ENCODE data around the gene PSMC5.
"Not testable (repeated sequence)": the region's sequence is repeated elsewhere in the genome, so short reads cannot be mapped to it uniquely, and the experiment has no call there.

Gene PSMC5

DNA sequence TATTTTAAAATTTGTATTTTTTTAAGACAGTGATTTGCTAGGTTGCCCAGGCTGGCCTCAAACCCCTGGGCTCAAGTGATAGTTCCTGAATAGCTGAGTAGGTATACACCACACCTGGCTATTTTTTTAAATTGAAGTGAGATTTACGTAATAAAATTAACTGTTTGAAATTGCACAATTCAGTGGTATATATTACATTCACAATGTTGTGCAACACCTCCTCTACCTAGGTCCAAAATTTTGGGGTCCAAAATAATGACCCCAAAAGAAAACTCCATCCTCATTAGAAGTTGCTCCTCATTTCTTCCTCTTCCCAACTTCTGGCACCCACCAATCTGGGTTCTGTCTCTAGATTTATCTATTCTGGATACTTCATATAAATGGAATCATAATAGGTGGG is 18.3 kb downstream of the PSMC5 start:
- DNase-seq (ENCODE audit: insufficient read length, low spot score) (no peak), FAIRE-seq (no peak)
- TF ChIP-seq TAF1 (IDR thresholded peaks at IDR 0.05; ENCODE audit: low read depth, low read length) (no peak), SPI1 (IDR thresholded peaks at IDR 0.05; ENCODE audit: low read depth, low read length) (no peak), POLR2A (IDR thresholded peaks at IDR 0.05; ENCODE audit: low read depth, low read length) (no peak), POLR2AphosphoS5 (IDR thresholded peaks at IDR 0.05; ENCODE audit: low read depth, low read length) (no peak), POU2F2 (IDR thresholded peaks at IDR 0.05; ENCODE audit: low read depth, low read length) (no peak)

DNA sequence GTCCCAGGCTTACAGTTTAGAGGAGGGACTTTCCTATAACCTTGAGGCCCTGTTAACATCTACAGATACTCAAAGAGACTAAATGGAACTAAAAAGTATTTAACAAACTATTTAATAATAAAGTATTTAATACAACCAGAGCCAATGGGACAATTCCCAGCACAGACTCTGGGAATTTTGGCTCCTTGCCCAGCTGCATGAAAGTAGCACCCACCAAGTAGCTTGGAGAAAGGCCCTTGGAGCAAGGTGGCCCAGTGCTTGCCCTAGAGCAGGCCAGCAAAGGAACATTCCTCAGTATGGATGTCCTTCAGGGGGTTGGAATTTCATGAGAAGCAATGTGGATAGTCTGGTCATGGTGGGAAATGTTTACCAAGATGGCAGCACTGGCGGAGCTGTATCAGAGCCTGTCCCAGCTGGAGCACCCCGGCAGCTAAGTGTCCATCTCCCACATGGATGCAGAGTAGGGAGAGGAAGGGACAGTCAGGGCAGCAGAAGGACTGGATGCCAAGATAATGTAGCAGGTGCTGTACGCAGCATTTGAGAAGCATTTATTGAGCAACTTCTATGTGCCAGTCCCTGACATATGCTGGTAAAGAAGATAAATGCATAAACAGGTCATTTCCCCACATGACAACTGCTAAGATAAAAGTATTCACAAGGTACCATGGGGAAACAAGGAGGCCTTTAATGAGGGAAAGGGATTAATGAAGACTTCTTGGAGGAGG is 20.5 kb downstream of the PSMC5 start:
- TF ChIP-seq POU2F2 (IDR thresholded peaks at IDR 0.05; ENCODE audit: low read depth, low read length): no peak
- TF ChIP-seq TAF1 (IDR thresholded peaks at IDR 0.05; ENCODE audit: low read depth, low read length): no peak
- no peak for TF ChIP-seq PAX5 (IDR thresholded peaks at IDR 0.05; ENCODE audit: insufficient read depth, low read length, severe bottlenecking)
- TF ChIP-seq SPI1 (IDR thresholded peaks at IDR 0.05; ENCODE audit: low read depth, low read length): no peak
- TF ChIP-seq POLR2AphosphoS5 (IDR thresholded peaks at IDR 0.05; ENCODE audit: low read depth, low read length): no peak
- no peak for TF ChIP-seq POLR2A (IDR thresholded peaks at IDR 0.05; ENCODE audit: low read depth, low read length)
- DNase-seq (ENCODE audit: insufficient read length, low spot score) (no peak), FAIRE-seq (no peak)

DNA sequence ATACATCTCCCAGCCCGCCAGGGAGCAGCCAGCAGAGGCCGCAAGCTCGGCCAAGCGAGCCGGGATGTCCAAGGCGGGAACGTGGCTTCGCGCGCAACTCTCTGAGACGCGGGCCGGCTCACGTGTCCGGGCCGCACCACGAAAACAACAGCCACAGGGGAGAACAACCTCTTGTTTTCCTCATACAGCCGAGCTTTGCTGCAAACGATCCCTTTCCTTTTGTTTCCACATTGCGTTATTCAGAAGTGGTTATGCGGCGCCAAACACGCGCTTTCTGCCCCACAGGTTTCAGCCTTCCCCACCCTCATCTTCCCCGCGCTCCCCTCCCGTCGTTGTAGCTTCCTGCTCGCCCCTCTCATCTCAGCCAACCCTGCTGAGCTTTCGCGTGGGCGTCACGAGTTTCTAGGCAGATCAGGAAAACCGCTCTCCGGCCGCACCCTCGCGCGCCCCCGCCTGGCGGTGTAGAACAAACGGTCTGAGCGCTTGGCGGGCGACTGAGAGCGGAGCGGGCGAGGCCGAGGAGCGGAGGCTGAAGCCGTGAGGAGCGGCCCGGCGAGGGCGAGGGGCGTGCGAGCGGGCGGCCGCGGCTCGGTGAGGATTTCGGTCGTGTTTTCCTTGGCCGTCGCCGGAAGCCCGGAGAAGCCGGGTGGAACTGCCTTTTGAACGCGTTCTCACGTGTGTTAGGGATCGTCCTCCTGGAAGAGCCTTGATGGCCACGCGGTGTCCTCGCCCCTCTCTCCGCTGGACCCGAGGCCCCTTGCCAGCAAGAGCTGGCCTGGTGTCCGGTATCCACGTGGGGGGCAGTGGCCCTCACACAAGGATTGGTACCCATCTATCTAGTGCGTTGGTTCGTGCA is 21.8 kb downstream of the PSMC5 start:
- peak; percentile 97 for DNase-seq (ENCODE audit: insufficient read length, low spot score)
- FAIRE-seq: peak; percentile 91
- TF ChIP-seq POLR2AphosphoS5 (IDR thresholded peaks at IDR 0.05; ENCODE audit: low read depth, low read length): no peak
- no peak for TF ChIP-seq SPI1 (IDR thresholded peaks at IDR 0.05; ENCODE audit: low read depth, low read length)
- no peak for TF ChIP-seq POLR2A (IDR thresholded peaks at IDR 0.05; ENCODE audit: low read depth, low read length)
- TF ChIP-seq PAX5 (IDR thresholded peaks at IDR 0.05; ENCODE audit: insufficient read depth, low read length, severe bottlenecking): peak; percentile 59
- peak; percentile 74; the same call in 1 of the 2 replicates for TF ChIP-seq POU2F2 (IDR thresholded peaks at IDR 0.05; ENCODE audit: low read depth, low read length)
- no peak for TF ChIP-seq TAF1 (IDR thresholded peaks at IDR 0.05; ENCODE audit: low read depth, low read length)

DNA sequence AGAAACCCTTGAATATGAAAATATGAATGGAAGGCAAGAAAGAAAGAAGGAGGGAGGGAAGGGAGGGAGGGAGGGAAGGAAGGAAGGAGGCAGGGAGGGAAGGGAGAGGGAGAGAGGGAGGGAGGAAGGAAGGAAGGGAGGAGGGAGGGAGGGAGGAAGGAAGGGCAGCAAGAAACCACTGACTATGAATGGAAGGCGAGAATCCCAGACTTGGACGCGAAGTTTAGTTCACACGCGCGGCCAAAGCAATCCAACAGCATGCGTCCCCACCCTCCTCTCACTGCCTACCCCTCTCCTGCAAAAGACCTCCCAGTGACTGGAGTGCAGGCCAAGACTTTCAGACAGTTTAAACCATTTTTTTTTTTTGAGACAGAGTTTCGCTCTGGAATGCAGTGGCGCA is 23.2 kb downstream of the PSMC5 start:
- FAIRE-seq (no peak), DNase-seq (ENCODE audit: insufficient read length, low spot score) (no peak)
- TF ChIP-seq POLR2AphosphoS5 (IDR thresholded peaks at IDR 0.05; ENCODE audit: low read depth, low read length) (no peak), POU2F2 (IDR thresholded peaks at IDR 0.05; ENCODE audit: low read depth, low read length) (no peak), SPI1 (IDR thresholded peaks at IDR 0.05; ENCODE audit: low read depth, low read length) (no peak), PAX5 (IDR thresholded peaks at IDR 0.05; ENCODE audit: insufficient read depth, low read length, severe bottlenecking) (no peak), TAF1 (IDR thresholded peaks at IDR 0.05; ENCODE audit: low read depth, low read length) (no peak), POLR2A (IDR thresholded peaks at IDR 0.05; ENCODE audit: low read depth, low read length) (no peak)

DNA sequence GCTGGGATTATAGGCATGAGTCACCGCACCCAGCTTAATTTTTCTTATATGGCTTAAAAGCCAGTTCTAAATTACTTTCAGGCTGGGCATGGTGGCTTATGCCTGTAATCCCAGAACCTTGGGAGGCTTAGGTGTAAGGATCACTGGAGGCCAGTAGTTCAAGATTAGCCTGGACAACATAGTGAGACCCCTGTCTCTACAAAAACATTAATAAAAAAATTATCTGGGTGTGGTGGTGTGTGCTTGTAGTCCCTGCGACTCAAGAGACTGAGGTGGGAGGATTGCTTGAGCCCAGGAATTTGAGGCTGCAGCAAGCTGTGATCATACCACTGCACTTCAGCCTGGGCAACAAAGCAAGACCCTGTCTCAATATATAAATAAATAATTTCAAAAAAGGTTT is 26.0 kb downstream of the PSMC5 start:
- TF ChIP-seq PAX5 (IDR thresholded peaks at IDR 0.05; ENCODE audit: insufficient read depth, low read length, severe bottlenecking): no peak
- TF ChIP-seq POLR2AphosphoS5 (IDR thresholded peaks at IDR 0.05; ENCODE audit: low read depth, low read length): no peak
- TF ChIP-seq POU2F2 (IDR thresholded peaks at IDR 0.05; ENCODE audit: low read depth, low read length): no peak
- no peak for TF ChIP-seq POLR2A (IDR thresholded peaks at IDR 0.05; ENCODE audit: low read depth, low read length)
- no peak for TF ChIP-seq TAF1 (IDR thresholded peaks at IDR 0.05; ENCODE audit: low read depth, low read length)
- no peak for TF ChIP-seq SPI1 (IDR thresholded peaks at IDR 0.05; ENCODE audit: low read depth, low read length)
- no peak for FAIRE-seq
- DNase-seq (ENCODE audit: insufficient read length, low spot score): no peak

DNA sequence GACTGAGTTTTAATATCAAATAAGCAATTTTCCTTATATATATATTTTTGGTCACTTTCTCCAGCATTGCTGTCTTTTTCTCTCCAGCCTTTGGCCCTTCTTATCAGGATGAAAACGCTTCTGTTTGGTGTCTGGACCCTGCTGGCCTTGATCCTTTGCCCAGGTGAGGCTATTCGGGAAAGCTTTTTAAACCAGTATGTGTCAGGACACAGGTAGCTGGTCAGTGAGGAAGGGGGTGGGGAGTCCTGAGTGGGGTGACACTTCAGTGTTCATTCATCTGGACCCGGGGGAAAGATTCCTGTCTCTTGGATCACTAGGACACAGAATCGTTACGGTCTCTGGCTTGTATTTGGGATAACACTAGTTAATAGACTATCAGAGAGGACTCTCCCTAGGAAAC is 27.5 kb downstream of the PSMC5 start:
- TF ChIP-seq SPI1 (IDR thresholded peaks at IDR 0.05; ENCODE audit: low read depth, low read length): no peak
- DNase-seq (ENCODE audit: insufficient read length, low spot score) (no peak), FAIRE-seq (no peak)

DNA sequence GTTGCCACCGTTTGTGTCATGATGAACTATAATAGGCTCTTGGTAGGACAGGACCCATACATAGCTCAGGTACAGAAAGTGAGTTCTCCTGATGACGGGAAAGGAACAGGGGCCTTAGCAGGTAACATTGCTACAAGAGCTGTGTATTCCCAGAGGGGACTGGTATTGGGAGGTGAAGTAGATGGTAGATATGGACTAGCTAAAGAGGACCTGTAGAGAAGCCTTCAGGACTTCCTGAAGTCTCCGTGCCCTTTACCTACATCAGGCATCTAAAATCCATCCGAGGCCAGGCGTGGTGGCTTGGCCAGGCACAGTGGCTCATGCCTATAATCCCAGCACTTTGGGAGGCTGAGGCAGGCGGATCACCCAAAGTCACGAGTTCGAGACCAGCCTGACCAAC is 28.0 kb downstream of the PSMC5 start:
- DNase-seq (ENCODE audit: insufficient read length, low spot score) (no peak), FAIRE-seq (no peak)

DNA sequence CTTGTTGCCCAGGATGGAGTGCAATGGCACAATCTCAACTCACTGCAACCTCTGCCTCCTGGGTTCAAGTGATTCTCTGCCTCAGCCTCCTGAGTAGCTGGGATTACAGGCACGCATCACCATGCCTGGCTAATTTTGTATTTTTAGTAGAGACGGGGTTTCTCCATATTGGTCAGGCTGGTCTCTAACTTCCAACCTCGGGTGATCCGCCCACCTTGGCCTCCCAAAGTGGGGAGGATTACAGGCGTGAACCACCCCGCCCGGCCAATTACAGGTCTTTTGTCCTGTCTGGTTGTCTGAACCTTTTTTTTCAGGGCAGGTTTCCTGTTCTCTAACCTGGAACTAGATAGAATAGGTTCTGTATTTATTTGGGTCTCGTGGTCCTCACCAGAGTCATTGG is 29.2 kb downstream of the PSMC5 start:
- not testable (repeated sequence) for FAIRE-seq

More for the DNA sequence above, 28.0 kb downstream of the PSMC5 start:
- TF ChIP-seq SPI1 (IDR thresholded peaks at IDR 0.05; ENCODE audit: low read depth, low read length) (no peak), PAX5 (IDR thresholded peaks at IDR 0.05; ENCODE audit: insufficient read depth, low read length, severe bottlenecking) (no peak), POLR2AphosphoS5 (IDR thresholded peaks at IDR 0.05; ENCODE audit: low read depth, low read length) (no peak), POU2F2 (IDR thresholded peaks at IDR 0.05; ENCODE audit: low read depth, low read length) (no peak), POLR2A (IDR thresholded peaks at IDR 0.05; ENCODE audit: low read depth, low read length) (no peak), TAF1 (IDR thresholded peaks at IDR 0.05; ENCODE audit: low read depth, low read length) (no peak)

DNA sequence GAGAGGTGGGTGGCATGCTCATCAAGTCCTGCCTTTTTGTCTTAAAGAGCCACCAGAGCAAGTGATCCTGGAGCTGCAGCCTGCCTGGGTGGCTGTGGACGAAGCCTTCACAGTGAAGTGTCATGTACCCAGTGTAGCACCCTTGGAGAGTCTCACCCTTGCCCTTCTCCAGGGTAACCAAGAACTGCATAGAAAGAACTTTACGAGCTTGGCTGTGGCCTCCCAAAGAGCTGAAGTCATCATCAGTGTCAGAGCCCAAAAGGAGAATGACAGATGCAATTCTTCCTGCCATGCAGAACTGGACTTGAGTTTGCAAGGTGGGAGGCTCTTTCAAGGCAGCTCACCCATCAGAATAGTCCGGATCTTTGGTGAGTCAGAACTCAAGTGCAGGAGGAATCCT is 32.0 kb downstream of the PSMC5 start:
- FAIRE-seq: no peak
- no peak for DNase-seq (ENCODE audit: insufficient read length, low spot score)
- TF ChIP-seq PAX5 (IDR thresholded peaks at IDR 0.05; ENCODE audit: insufficient read depth, low read length, severe bottlenecking): no peak
- no peak for TF ChIP-seq TAF1 (IDR thresholded peaks at IDR 0.05; ENCODE audit: low read depth, low read length)
- no peak for TF ChIP-seq POLR2AphosphoS5 (IDR thresholded peaks at IDR 0.05; ENCODE audit: low read depth, low read length)
- no peak for TF ChIP-seq SPI1 (IDR thresholded peaks at IDR 0.05; ENCODE audit: low read depth, low read length)
- TF ChIP-seq POLR2A (IDR thresholded peaks at IDR 0.05; ENCODE audit: low read depth, low read length): no peak
- TF ChIP-seq POU2F2 (IDR thresholded peaks at IDR 0.05; ENCODE audit: low read depth, low read length): no peak

More for the DNA sequence above, 29.2 kb downstream of the PSMC5 start:
- DNase-seq (ENCODE audit: insufficient read length, low spot score): not testable (repeated sequence)

DNA sequence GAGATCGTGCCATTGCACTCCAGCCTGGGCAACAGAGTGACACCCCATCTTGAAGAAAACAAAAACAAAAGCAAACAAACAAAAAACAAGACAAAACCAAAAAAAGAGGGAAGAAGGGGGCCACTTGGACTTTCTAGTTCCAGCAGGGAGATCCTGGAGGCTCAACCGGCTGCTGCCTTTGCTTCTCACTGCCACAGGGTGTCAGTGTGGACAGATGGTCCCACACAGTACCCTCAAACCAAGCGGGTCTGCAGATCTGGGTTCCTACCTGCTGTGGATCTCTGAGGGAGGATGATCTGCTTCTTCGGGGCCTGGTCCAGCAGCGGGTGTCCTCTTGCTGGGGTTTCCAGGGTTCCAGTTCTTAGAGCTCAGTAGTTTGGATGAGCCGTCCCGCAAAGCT is 39.4 kb downstream of the PSMC5 start:
- DNase-seq (ENCODE audit: insufficient read length, low spot score); FAIRE-seq: not testable (repeated sequence)

DNA sequence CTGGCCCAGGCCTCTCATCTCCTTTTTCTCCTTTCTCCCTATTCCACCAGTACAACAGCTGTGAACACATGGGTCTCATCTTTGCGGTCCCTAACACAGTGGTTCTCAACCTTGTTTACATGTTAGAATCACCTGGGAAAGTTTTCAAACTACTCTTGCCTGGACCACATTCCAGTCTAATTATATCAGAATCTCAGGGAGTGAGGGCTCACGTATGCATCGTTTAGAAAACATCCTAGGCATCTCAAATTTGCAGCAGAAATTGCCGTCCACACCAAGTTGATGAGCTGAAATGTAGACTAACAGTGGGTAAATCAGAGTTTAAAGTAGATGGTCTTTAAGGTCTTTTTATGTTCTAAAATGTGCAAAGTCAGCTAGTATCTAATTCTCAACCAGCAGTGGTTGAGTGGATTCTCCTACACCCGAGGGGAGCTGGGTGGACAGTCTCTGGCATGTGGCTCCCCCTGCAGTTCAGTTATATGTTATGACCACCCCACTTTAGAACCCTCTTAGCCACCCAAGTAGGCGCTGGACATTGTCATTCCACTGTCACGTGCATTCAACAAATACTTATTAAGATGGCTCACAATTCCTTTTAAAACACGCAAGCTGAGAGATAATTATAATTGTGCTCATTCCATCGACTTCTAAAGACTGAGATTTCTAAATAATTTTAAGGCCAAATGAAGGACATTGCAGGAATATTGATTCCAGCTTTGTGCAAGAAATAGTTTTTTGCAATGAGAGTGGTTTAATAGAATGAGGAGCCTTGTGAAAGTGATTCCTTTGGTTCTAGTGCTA is 42.5 kb downstream of the PSMC5 start:
- not testable (repeated sequence) for DNase-seq (ENCODE audit: insufficient read length, low spot score); FAIRE-seq

DNA sequence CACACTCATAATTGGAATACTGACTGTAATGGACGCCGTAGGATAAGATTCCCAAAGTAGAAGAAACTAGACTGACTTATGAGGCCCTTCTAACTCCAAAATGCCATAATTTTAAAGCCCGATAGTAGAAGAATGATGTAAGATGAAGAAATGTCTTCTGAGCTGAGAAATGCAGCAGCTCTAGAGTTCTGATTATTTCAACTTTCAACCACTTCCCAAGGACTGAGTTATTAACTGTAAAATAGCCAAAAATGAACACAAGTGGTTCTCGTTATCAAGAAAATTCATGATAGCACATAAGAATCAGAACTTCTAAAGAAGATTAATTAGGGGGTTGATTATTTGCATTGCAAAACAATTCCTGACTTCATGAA is 43.0 kb downstream of the PSMC5 start:
- FAIRE-seq; DNase-seq (ENCODE audit: insufficient read length, low spot score): not testable (repeated sequence)

DNA sequence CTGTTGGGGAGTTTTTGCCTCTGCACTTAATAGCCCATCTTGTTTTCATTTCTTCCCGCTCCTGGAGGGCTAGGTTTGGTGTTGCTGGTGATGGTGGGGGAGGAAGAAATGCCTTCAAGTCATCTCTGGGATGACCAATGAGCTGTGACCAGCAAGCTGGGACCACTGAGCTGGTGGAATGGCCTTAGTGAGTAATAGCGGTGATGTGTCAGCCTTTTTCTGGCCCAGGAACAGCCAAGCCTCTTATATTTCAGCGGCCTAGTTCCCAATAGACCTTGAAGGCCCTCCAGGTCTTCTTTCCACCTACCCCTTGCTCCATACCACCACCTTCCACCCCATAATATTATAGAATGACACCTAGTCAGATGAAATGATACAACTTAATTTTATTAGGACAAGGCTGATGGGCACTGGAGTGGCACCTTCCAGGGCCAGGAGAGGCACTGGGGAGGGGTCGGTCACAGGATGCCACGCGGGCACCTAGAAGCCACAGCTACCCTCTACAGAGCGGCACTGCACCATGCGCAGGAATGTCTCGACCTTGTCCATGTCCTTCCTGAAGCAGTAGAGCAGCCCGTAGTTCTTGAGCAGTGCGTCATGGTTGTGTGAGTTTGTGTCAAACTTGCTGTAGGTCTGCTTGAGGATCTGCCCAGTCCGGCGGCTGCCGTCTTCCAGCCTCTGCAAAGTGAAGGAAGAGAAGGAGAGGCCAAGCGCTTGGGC is 44.6 kb downstream of the PSMC5 start:
- FAIRE-seq; DNase-seq (ENCODE audit: insufficient read length, low spot score): not testable (repeated sequence)

Data from GM12891 (cell line).